ENCODE measurements around the gene ANGPTL5. TPM values are rescaled to one million over a fixed set of nuclear protein-coding genes. Genes with fewer than 3 reads are reported as not detected.

Gene ANGPTL5
- total and polyA plus RNA-seq, 12 donors = 0.09 to 1.3 (median 0.54) TPM

DNA sequence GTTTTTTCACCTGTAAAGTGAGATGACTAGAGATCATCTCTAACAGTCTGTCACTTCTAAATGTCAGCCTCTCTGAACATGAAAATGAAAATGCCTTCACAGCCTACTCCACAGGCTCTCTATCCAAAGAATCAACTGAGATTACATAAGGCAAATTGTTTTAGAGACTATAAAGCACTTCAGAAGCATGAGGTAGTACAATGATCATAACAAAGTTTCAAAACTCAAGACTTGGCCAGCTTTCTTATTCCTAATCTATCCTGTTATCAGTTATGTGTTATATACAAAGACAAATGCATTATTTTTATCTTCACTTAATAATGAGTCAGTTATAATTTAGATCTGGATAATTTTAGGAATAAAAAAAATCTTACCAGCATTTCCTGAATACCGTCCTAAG, 21.8 kb downstream of the ANGPTL5 start:
- H3K36me3 ChIP-seq = no peaks in the 10 kb centered on the region
- no peaks in the 10 kb centered on the region for H3K4me1 ChIP-seq
- 38 to 51% methylated on average over 1 of the region's 1 CpG for WGBS, 2 donors
- ATAC-seq = no peak
- no peak for DNase-seq
- intact Hi-C loops (cut with DNase I) = no loop called here
- H3K4me3 ChIP-seq = no peak overlapping the region
- H3K27ac ChIP-seq = no peak overlapping the region
- TF ChIP-seq, protein P1, sequence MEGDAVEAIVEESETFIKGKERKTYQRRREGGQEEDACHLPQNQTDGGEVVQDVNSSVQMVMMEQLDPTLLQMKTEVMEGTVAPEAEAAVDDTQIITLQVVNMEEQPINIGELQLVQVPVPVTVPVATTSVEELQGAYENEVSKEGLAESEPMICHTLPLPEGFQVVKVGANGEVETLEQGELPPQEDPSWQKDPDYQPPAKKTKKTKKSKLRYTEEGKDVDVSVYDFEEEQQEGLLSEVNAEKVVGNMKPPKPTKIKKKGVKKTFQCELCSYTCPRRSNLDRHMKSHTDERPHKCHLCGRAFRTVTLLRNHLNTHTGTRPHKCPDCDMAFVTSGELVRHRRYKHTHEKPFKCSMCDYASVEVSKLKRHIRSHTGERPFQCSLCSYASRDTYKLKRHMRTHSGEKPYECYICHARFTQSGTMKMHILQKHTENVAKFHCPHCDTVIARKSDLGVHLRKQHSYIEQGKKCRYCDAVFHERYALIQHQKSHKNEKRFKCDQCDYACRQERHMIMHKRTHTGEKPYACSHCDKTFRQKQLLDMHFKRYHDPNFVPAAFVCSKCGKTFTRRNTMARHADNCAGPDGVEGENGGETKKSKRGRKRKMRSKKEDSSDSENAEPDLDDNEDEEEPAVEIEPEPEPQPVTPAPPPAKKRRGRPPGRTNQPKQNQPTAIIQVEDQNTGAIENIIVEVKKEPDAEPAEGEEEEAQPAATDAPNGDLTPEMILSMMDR (IDR thresholded peaks at IDR 0.05) = no peak
- peaks cover 0 to 3% (median 0%) of the 10 kb centered on the region in 7 donors for H3K27me3 ChIP-seq
- H3K9me3 ChIP-seq = no peaks in the 10 kb centered on the region

DNA sequence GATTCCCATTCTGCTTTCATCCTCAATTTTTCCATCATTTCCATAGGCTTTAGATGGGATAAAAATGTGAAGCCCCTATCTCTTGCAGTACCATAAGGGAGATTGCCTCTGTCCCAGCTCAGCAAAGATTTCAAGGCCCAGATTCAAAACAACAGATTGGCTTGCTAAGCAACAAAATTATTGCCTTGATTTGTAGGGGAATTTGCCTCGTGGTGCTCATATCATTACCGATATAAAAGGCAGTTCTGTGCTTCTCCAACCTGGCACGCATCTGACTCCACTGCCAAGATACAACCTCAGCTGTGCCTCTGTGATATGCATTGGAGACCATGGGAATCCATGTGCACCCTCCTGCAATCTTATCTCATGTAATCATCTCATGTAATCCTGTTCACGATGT, 26.6 kb downstream of the ANGPTL5 start:
- 76 to 80% methylated on average over 4 of the region's 4 CpGs for WGBS, 2 donors
- Histone ChIP-seq H3K27me3 (no peaks in the 10 kb centered on the region), H3K9me3 (no peaks in the 10 kb centered on the region), H3K27ac (no peak overlapping the region), H3K36me3 (no peaks in the 10 kb centered on the region), H3K4me3 (no peak overlapping the region), H3K4me1 (no peaks in the 10 kb centered on the region)
- ATAC-seq = no peak
- DNase-seq = no peak
- TF ChIP-seq, protein P1 (IDR thresholded peaks at IDR 0.05) = no peak
- intact Hi-C loops (cut with DNase I) = no loop called here

DNA sequence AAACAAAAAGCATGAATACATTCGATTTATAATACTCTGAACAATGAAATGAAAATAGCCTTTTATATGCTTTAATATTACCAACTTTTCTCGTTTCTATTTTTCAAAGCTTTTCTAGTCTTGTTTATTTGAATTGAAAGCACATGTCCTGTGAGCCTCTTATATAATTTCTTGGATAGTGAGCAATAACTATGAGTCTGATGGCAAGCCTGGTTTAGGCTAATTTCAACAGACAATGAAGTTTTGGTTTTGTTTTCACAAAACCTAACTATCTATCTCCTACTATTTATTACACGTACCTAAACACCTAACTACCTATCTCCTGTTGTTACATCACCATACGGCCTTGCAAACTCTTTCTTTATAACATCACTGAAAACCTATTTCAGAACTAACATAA, 30.7 kb downstream of the ANGPTL5 start:
- H3K4me3 ChIP-seq = no peak overlapping the region
- H3K27me3 ChIP-seq = no peaks in the 10 kb centered on the region
- H3K9me3 ChIP-seq = no peaks in the 10 kb centered on the region
- H3K4me1 ChIP-seq = no peaks in the 10 kb centered on the region
- DNase-seq (no peak), ATAC-seq (no peak)
- WGBS, 2 donors = 86% methylated on average over 4 of the region's 4 CpGs
- H3K36me3 ChIP-seq = no peaks in the 10 kb centered on the region
- intact Hi-C loops (cut with DNase I) = no loop called here
- H3K27ac ChIP-seq = no peak overlapping the region
- TF ChIP-seq, protein P1 (IDR thresholded peaks at IDR 0.05) = no peak

DNA sequence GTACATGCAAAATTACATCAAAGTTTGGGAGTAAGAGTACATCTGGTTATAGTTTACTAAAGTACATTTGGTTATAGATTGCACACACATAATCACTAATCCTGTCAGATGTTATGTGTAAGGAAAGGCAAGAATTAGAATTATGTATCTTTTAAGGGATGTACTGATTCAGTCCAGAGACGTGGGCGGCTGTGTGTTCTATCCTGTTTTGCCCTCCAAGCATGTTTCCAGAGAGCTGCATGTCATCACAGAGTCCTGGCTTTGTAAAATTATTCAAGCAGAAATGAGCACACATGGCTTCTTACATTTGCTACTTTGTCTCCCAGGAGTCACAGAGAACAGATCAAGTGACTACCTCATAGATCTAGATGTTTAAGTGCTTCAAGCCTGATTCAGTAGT, 34.7 kb downstream of the ANGPTL5 start:
- DNase-seq (no peak), ATAC-seq (no peak)
- TF ChIP-seq, protein P1 (IDR thresholded peaks at IDR 0.05) = no peak
- Histone ChIP-seq H3K9me3 (no peaks in the 10 kb centered on the region), H3K4me3 (no peak overlapping the region), H3K4me1 (no peaks in the 10 kb centered on the region), H3K27me3 (peaks cover 0 to 7% (median 0%) of the 10 kb centered on the region in 7 donors), H3K27ac (no peak overlapping the region), H3K36me3 (no peaks in the 10 kb centered on the region)
- 75 to 78% methylated on average over 2 of the region's 2 CpGs for WGBS, 2 donors
- intact Hi-C loops (cut with DNase I) = no loop called here

All from heart right ventricle (tissue), 16 donors.